HuH-7.5 (cell line): Measurements from ENCODE around the gene MYDGF.
A peak's percentile ranks its signal among the peaks of the same experiment; 100 is the strongest.

Experiments
- DNase-seq: peaks from one replicate; pipeline ENCODE4 v3.0.0; 2011; ENCODE audit warnings: low spot score

Gene MYDGF

GRCh38 chr19:4641132-4641531, 29.0 kb downstream of the MYDGF start:
- DNase-seq: no peak

GRCh38 chr19:4640247-4641000, 29.7 kb downstream of the MYDGF start:
- DNase-seq: no peak

DNA sequence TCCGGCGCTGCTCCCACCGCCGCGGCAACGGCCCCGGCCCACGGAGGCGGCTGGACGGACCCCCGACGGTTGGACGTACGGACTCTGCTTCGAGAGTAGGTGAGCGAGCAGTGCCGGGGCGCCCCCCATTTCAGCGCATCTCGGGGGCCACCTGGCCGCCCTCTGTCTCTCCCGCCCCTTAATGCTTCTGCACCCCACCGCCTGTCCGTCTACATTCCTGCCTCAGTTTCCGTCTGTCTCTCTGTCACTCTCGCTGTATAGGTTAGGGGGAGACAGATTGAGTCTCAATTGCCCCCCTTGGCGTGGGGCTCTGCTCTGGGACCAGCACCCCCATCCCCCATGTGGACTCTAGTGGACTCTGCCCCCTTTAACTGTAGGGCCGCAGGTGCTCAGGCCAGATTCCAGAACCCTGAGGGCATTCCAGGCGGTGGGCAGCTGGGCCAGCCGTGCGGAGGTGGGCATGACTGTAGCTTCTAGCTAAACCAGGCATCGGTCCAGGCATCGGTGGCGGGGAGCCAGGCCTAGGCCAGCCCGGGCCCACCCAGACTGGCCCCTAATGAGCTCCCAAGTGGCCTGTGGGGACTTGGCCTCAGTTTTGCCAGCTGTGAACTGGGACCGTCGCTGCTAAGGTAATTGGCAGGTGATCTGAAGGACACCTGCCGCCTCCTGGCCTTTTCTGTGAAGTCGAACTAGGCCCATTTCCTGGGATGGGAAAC, 30.5 kb downstream of the MYDGF start:
- peak; percentile 88 for DNase-seq

DNA sequence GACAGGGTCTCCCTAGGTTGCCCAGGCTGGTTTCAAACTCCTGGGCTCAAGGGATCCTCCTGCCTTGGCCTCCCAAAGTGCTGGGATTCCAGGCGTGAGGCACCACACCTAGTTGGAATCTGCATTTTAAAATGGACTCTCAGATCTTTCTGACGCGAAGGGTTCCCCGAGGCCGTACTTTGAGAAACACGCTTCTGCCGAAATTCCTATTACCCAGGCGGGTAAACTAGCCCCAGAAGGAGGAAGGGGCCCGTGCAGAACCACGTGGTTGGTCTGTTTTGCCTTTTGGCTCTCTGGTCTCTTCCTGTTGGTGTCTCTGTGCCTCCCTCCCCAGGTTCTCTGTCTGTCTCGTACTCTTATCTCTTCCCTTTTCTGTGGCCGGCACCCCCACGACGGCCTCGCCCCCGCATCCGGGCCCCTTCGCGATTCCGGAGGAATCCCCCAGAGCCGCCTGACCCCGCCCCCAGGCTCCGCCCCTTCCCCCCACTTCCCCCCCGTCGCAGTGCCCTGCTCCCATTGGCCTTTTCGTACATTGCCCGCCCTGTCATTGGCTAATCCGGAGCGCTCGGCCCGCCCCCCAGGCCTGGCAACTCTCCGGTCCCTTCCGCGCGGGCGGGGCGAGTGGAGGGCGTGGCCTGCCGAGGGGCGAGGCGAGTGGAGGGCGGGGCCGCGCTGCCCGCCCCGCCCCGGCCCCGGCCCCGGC, 31.2 kb downstream of the MYDGF start, which contains the start of gene TNFAIP8L1:
TNFAIP8L1 (plus strand) TSS at position 689 of the 703 bp plus-strand sequence. CDS start 12,354 bp downstream, outside the sequence.
- DNase-seq: peak; percentile 99

DNA sequence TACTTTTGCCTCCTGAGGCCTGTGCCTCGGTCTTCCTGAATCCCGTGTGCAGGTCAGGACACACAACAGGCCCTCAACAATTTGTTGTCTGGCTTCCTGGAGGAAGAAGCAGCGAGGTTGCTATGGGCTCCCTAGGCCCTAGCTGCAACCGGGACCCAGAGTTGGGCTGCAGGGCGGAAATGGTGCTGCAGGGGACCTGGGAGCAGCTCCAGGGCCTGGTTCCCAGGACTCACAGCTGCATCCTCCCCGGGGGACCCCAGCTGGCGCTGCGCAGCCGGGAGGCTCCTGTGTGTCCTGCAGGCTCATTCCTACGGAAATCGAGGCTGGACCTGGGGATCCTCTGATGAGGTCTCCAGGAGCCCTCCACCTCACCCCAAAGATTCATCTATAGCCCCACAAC, 31.8 kb downstream of the MYDGF start:
- DNase-seq: no peak

GRCh38 chr19:4636761-4637160, 33.4 kb downstream of the MYDGF start:
- no peak for DNase-seq

DNA sequence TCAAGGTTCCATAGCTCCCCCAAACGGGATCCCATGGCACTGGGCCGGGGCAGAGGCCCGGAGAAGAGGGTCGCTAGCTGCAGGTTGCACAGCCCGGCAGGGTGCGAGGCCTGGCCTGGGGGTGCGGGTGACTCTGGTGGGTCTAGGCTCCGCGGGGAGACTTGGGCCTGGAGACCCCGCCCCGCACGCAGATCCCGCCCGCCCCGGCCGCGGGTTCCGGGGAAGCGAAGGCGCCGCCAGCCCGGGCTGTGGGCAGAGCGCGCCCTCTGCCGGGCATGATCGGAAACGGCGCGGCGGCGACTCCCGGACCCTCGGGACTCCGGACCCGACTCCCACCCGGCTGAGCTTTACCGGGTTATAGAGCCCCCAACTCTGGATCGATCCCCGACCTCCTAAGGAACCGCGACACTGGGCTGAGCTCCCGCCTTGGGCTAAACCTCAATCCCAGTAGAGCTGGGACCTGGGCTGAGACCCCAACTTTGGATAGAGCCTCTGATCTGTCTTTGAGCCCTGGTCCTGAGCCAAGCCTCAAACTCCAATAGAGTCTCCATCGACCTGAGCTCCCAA, 33.9 kb downstream of the MYDGF start:
- peak; percentile 89 for DNase-seq

- no peak for DNase-seq
Measured at GRCh38 chr19:4635754-4636116, 34.4 kb downstream of the MYDGF start.

GRCh38 chr19:4633140-4633967, 36.8 kb downstream of the MYDGF start:
- DNase-seq: peak; percentile 72

DNA sequence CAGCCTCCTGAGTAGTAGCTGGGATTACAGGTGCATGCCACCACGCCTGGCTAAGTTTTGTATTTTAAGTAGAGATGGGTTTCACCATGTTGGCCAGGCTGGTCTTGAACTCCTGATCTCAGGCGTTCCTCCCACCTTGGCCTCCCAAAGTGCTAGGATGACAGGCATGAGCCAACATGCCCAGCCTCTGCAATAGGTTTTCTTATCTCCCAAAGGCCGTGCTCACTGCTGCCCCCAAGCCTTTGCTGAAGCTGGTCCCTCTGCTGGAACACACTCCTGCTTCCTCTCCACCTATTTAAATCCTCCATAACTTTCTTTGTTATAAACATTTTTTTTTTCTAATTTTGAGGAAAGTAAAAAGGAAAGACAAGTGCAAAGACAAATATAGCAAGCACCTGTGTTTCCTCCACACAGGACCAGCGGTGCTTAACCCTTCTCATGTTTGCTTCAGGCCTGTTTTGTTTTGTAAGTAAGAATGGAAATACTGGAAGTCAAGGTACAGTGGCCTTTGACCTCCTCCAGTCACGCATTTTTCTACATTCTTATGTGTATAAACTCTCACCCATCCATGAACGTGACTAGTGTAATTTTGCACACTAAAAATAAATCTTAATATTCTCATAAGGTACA, 45.3 kb downstream of the MYDGF start:
- no peak for DNase-seq

- DNase-seq: no peak
Measured at GRCh38 chr19:4624301-4624700, 45.8 kb downstream of the MYDGF start.

DNA sequence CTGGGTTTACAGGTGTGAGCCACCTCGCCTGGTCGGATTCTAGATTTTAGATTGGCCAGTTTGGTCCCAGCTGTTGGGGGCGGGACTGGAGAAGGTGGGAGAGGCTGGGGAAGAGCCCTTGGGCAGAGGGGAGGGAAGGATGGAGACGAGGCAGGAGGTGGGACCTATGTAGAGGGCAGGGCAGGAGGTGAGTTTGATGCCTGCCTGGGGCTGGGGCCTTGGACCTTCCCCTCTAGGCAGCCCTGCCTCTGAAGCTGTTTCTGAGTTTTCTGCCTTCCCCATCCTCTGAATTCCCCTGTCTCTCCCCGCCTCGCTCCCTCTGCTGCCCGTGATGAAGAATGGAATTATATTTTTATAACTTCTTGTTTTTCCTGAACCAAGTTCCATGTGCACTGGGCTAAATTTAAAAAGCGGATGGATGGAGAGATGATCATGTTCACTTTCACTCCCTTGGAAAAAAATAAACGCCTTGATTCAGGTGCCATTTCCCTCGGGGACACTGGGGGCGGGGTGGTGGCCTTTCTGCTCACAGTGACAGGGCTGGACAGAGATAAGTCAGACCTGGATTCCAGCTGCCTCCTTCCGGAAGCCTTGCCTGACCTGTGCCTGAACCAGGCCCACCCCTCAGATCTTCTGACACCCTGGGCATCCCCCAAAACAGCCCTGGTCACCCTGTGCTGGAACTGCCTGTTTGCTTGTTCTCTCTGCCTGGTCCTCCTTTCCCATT, 47.3 kb downstream of the MYDGF start:
- DNase-seq: peak; percentile 64

DNA sequence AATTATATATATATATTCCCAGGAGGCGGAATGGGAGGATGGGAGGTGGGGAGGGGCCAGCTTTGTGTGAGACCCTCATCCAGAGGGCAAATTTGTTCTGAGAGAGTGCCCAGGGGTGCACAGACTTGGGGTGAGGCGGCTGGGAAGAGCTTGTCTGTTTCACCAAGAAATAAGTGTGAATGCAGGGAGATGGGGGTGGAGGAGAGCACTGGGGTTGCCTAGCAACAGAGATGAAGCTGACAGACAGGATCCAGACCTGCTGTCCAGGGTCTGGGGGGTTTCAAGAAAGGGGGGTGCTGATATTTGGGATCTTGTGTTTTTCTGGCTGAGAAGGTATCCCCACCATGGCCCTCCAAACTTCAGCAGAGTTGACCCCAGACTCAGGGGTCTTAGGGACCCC, 49.5 kb downstream of the MYDGF start:
- DNase-seq: no peak

DNA sequence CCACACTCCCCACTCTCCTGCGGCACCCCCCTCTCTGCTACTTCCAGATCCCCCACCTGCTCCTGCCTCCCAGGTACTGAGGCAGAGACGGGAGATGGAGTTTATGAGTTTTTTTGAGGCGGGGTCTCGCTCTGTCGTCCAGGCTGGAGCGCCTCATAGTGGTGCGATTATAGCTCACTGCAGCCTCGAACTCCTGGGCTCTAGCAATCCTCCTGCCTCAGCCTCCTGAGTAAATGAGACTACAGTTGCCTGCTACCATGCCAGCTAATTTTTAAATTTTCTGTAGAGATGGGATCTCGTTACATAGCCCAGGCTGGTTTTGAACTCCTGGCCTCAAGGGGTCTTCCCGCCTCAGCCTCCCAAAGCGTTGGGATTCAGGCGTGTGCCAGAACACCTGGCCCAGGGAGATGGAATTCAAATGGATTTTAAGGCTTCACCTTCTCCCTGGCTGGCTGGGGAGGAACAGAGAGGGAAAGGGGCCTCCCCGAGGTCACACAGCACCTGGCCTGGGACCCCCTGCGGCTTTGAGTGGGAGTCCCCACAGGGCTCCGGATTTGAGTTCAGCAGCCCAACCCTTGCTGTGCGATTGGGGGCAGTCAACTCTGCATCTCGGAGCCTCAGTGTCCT, 50.4 kb downstream of the MYDGF start:
- DNase-seq: no peak

- DNase-seq: no peak
Measured at GRCh38 chr19:4618019-4618418, 52.1 kb downstream of the MYDGF start.

GRCh38 chr19:4613254-4613751, 56.8 kb downstream of the MYDGF start:
- DNase-seq: no peak

GRCh38 chr19:4609878-4610511, 60.1 kb downstream of the MYDGF start:
- DNase-seq: no peak
